HepG2 (cell line): Measurements from ENCODE around the gene SLC9B2. TPM values are rescaled to one million over a fixed set of nuclear protein-coding genes. Genes with fewer than 3 reads are reported as not detected.

ENCODE experiments used
- ATAC-seq: fragments of 200-7000 bp; cut with Tn5 transposase; 3 replicates; pipeline ENCODE4 v1.9.1; 2020; ENCODE audit warnings: mild to moderate bottlenecking, moderate library complexity
- BruUV-seq: library from RNA; stranded (reverse); fragments of 400-500 nt; replicated peaks from 2 replicates; lab custom pipeline; 2021; lab: Mats Ljungman, UMichigan
- CTCF ChIA-PET: fragments of 300-600 bp; formaldehyde crosslinking; extraction: SDS; loops from one replicate; lab custom pipeline; 2021; ENCODE audit warnings: low total read pairs, inconsistent platforms, low intra/inter-chr PET ratio; lab: Yijun Ruan, JAX
- POLR2A ChIA-PET: fragments of 350-600 bp; sonication (Branson Sonifier 250); formaldehyde crosslinking; loops from one replicate; lab custom pipeline; 2020; ENCODE audit warnings: antibody characterized with exemption, inconsistent platforms; lab: Yijun Ruan, JAX
- DNase-seq: peaks from one replicate; pipeline ENCODE4 v3.0.0-alpha.2; 2015; ENCODE audit warnings: low spot score
- FAIRE-seq: peaks from 3 replicates; lab custom pipeline; 2011; peaks lifted over from hg19 to GRCh38; lab: Jason Lieb, UNC
- H2AFZ ChIP-seq: one replicate; pipeline ENCODE4 v1.6.1; 2011; ENCODE audit warnings: low read length, inconsistent platforms
- H3K27ac ChIP-seq: fragments of 300-600 bp; 3 replicates; pipeline ENCODE4 v1.8.0; 2011; ENCODE audit warnings: mixed run types, mild to moderate bottlenecking, mixed read lengths, low read length, inconsistent platforms; ENCODE audit not compliant: insufficient read depth; ENCODE audit errors: extremely low read length
- H3K27me3 ChIP-seq, 2 experiments: fragments of 200-600 bp in 1 of 2; 2 replicates in 1 of 2; 3 replicates in 1 of 2; pipeline versions ENCODE4 v1.6.0 to v1.8.0; 2011; ENCODE audit warnings: low read length in 2 of 2, mild to moderate bottlenecking in 2 of 2, moderate library complexity in 2 of 2, inconsistent platforms in 1 of 2; ENCODE audit not compliant: insufficient read depth in 2 of 2, control insufficient read depth in 1 of 2
- H3K36me3 ChIP-seq, 2 experiments: fragments of 200-600 bp in 1 of 2; replicated peaks in 1 of 2; 2 replicates in 1 of 2; 3 replicates in 1 of 2; pipeline versions ENCODE4 v1.5.1 to v1.8.0; 2011; ENCODE audit warnings: low read length in 2 of 2, inconsistent platforms in 1 of 2; ENCODE audit not compliant: insufficient read depth in 2 of 2, control insufficient read depth in 1 of 2
- H3K4me1 ChIP-seq: 2 replicates; pipeline ENCODE4 v1.5.1; 2012; ENCODE audit warnings: low read length, inconsistent platforms; ENCODE audit not compliant: insufficient read depth
- H3K4me2 ChIP-seq: 2 replicates; pipeline ENCODE4 v1.6.0; 2011; ENCODE audit warnings: low read depth, low read length, inconsistent platforms
- H3K4me3 ChIP-seq, 3 experiments: fragments of 200-600 bp in 1 of 3; sonication (generic), shearing (Covaris generic) in 1 of 3; replicated peaks in 1 of 3; 2 replicates each; pipeline ENCODE4 v1.5.1; 2011 to 2016; ENCODE audit warnings: low read length in 3 of 3, inconsistent platforms in 2 of 3, low read depth in 2 of 3, mild to moderate bottlenecking in 2 of 3, control low read depth in 1 of 3, mixed read lengths in 1 of 3; ENCODE audit not compliant: insufficient read depth in 1 of 3
- H3K79me2 ChIP-seq: one replicate; pipeline ENCODE4 v1.6.1; 2011; ENCODE audit warnings: low read length, inconsistent platforms; ENCODE audit not compliant: insufficient read depth
- H3K9ac ChIP-seq: 2 replicates; pipeline ENCODE4 v1.6.0; 2011; ENCODE audit warnings: mild to moderate bottlenecking, low read depth, low read length, inconsistent platforms; ENCODE audit not compliant: insufficient read depth
- H3K9me3 ChIP-seq: 2 replicates; pipeline ENCODE4 v1.5.1; 2012; ENCODE audit warnings: mild to moderate bottlenecking, low read length
- H4K20me1 ChIP-seq: 2 replicates; pipeline ENCODE4 v1.6.0; 2011; ENCODE audit warnings: inconsistent platforms, mild to moderate bottlenecking, low read length, moderate library complexity; ENCODE audit not compliant: insufficient read depth
- BORCS8-MEF2B ChIP-seq: sonication (generic); formaldehyde crosslinking; IDR thresholded peaks from 2 replicates; pipeline ENCODE4 v1.8.0; 2022; ENCODE audit warnings: mild to moderate bottlenecking, missing genetic modification reagents
- BRD4 ChIP-seq: sonication (generic); formaldehyde crosslinking; IDR thresholded peaks from 2 replicates; pipeline ENCODE4 v1.4.0; 2020; ENCODE audit warnings: missing genetic modification reagents
- FLYWCH1 ChIP-seq: sonication (generic); formaldehyde crosslinking; IDR thresholded peaks from 2 replicates; pipeline ENCODE4 v1.8.1; 2023; ENCODE audit warnings: mild to moderate bottlenecking, missing genetic modification reagents
- MTA1 ChIP-seq: sonication (generic); formaldehyde crosslinking; IDR thresholded peaks from 2 replicates; pipeline ENCODE4 v1.4.0; 2020; ENCODE audit warnings: missing genetic modification reagents, mild to moderate bottlenecking, borderline replicate concordance
- NCOR1 ChIP-seq: fragments of 200-600 bp; sonication (generic); IDR thresholded peaks from 2 replicates; pipeline ENCODE4 v1.7.0; 2017; ENCODE audit warnings: antibody characterized with exemption, low read length, borderline replicate concordance
- PCBP1 ChIP-seq: fragments of 200-400 bp; formaldehyde crosslinking; IDR thresholded peaks from 2 replicates; pipeline ENCODE4 v1.6.1; 2017; ENCODE audit warnings: mild to moderate bottlenecking, low read depth, low read length, borderline replicate concordance
- PHF8 ChIP-seq: sonication (generic); formaldehyde crosslinking; IDR thresholded peaks from 2 replicates; pipeline ENCODE4 v1.5.0; 2020; ENCODE audit warnings: missing genetic modification reagents
- ZFP1 ChIP-seq: IDR thresholded peaks from 2 replicates; pipeline ENCODE4 v1.6.1; 2016
- ZNF782 ChIP-seq: sonication (generic); formaldehyde crosslinking; IDR thresholded peaks from 2 replicates; pipeline ENCODE4 v1.4.0; 2020; ENCODE audit warnings: missing genetic modification reagents, mild to moderate bottlenecking, borderline replicate concordance
- WGBS: methylation state at CpG from one replicate; pipeline ENCODE4 v1.1.6; 2017; ENCODE audit warnings: low lambda C conversion rate; 5-methylcytosine and 5-hydroxymethylcytosine counted together
- in situ Hi-C: cut with HindIII; loops from 2 replicates; pipeline ENCODE4 v1.10.0; 2017; ENCODE audit warnings: low pct_unique_long_range_greater_than_20kb; ENCODE audit not compliant: extremely low pct_ligation_motif_present
- intact Hi-C: fragments of 100-400 bp; cut with micrococcal nuclease; formaldehyde crosslinking; loops from one replicate; pipeline ENCODE4 v1.10.0; 2022; ENCODE audit not compliant: unreplicated experiment
- polyA plus RNA-seq, 8 experiments: library from polyadenylated mRNA; depleted of rRNA in 3 of 8; stranded (reverse) in 7 of 8; unstranded in 1 of 8; fragments of >200 nt; fragmentation: Illumina TruSeq in 4 of 8; extraction: Trizol in 4 of 8; gene quantifications; 2 replicates each; pipeline versions ENCODE4 v1.2.1 to v1.2.3, GENCODE V29; 2011 to 2016; ENCODE audit warnings: low read depth in 4 of 8, missing spikeins in 1 of 8, mixed read lengths in 1 of 8; ENCODE audit not compliant: insufficient read depth in 1 of 8
- total RNA-seq, 5 experiments: library from RNA; depleted of rRNA; stranded (reverse); fragments of >200 nt; fragmentation: Illumina TruSeq; extraction: Trizol; gene quantifications; 2 replicates each; pipeline ENCODE4 v1.2.3, GENCODE V29; 2016; ENCODE audit warnings: low read depth in 1 of 5
- TF ChIP-seq, protein P1 (sequence below): sonication (generic); formaldehyde crosslinking; IDR thresholded peaks from 2 replicates; pipeline ENCODE4 v1.8.1; 2023; ENCODE audit warnings: mild to moderate bottlenecking, missing genetic modification reagents, borderline replicate concordance
- TF ChIP-seq, protein P2 (sequence below): sonication (generic); formaldehyde crosslinking; IDR thresholded peaks from 2 replicates; pipeline ENCODE4 v1.9.0; 2021; ENCODE audit warnings: missing genetic modification reagents, mild to moderate bottlenecking, borderline replicate concordance
- TF ChIP-seq, protein P3 (sequence below), 2 experiments: sonication (generic) in 1 of 2; formaldehyde crosslinking in 1 of 2; IDR thresholded peaks; 2 replicates each; pipeline versions ENCODE4 v1.4.0 to v1.6.1; 2018 to 2020; ENCODE audit warnings: missing genetic modification reagents in 2 of 2, borderline replicate concordance in 1 of 2, low read depth in 1 of 2, mild to moderate bottlenecking in 1 of 2, missing biosample characterization in 1 of 2

Gene SLC9B2
- total and polyA plus RNA-seq, 2 of the 13 experiments (the other 11 are each of a cell fraction or from before 2014, with no cell fraction given): 23.5 to 38.5 TPM

DNA sequence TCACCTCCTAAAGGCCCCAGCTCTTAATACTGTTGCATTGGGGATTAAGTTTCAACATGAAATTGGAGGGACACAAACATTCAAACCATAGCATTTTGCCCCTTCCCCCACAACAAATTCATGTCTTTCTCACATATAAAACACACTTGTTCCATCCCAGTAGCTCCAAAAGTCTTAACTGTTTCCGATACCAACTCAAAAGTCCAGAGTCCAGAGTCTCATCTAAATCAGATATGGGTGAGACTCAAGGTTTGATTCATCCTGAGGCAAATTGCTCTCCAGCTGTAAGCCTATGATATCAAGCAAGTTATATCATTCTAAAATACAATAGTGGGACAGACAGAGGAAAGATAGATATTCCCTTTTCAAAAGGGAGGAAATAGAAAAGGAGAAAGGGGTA, 65.8 kb downstream of the SLC9B2 start:
- peaks cover 13% of the 10 kb centered on the region; the same call in 1 of the 2 replicates for H3K4me1 ChIP-seq
- no peaks in the 10 kb centered on the region for H3K79me2 ChIP-seq
- H3K4me3 ChIP-seq: no peak overlapping the region
- no peak for FAIRE-seq
- WGBS: 25% methylated on average over 1 of the region's 1 CpG
- no peaks in the 10 kb centered on the region for H3K27me3 ChIP-seq
- H3K27ac ChIP-seq: no peak overlapping the region
- no TSS peak for BruUV-seq
- intact Hi-C loops (no loop called here), in situ Hi-C loops (loop anchor here (10.0 kb wide), 1 partner anchor 576 kb away; no protein-coding TSS in a partner anchor)
- H3K9ac ChIP-seq: no peak overlapping the region
- ChIA-PET CTCF (interaction anchor here (3.2 kb wide), 1 partner anchor 390 kb away, joined by 16 read pairs; no protein-coding TSS in a partner anchor), POLR2A (no interaction called here)
- no peak overlapping the region for H3K4me2 ChIP-seq
- H3K9me3 ChIP-seq: no peaks in the 10 kb centered on the region
- H4K20me1 ChIP-seq: no peaks in the 10 kb centered on the region
- no peak overlapping the region for H2AFZ ChIP-seq
- no peak for DNase-seq
- no peak for TF ChIP-seq BORCS8-MEF2B (CRISPR knock-in tag)
- TF ChIP-seq PHF8 (CRISPR knock-in tag): no peak
- TF ChIP-seq ZFP1 (CRISPR knock-in tag): no peak
- TF ChIP-seq, protein P1, sequence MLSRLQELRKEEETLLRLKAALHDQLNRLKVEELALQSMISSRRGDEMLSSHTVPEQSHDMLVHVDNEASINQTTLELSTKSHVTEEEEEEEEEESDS (CRISPR knock-in tag): no peak
- no peak for TF ChIP-seq MTA1 (CRISPR knock-in tag)
- no peak for TF ChIP-seq BRD4 (CRISPR knock-in tag)
- TF ChIP-seq, protein P2, sequence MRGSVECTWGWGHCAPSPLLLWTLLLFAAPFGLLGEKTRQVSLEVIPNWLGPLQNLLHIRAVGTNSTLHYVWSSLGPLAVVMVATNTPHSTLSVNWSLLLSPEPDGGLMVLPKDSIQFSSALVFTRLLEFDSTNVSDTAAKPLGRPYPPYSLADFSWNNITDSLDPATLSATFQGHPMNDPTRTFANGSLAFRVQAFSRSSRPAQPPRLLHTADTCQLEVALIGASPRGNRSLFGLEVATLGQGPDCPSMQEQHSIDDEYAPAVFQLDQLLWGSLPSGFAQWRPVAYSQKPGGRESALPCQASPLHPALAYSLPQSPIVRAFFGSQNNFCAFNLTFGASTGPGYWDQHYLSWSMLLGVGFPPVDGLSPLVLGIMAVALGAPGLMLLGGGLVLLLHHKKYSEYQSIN: no peak
- no peak for TF ChIP-seq PCBP1
- TF ChIP-seq, protein P3, sequence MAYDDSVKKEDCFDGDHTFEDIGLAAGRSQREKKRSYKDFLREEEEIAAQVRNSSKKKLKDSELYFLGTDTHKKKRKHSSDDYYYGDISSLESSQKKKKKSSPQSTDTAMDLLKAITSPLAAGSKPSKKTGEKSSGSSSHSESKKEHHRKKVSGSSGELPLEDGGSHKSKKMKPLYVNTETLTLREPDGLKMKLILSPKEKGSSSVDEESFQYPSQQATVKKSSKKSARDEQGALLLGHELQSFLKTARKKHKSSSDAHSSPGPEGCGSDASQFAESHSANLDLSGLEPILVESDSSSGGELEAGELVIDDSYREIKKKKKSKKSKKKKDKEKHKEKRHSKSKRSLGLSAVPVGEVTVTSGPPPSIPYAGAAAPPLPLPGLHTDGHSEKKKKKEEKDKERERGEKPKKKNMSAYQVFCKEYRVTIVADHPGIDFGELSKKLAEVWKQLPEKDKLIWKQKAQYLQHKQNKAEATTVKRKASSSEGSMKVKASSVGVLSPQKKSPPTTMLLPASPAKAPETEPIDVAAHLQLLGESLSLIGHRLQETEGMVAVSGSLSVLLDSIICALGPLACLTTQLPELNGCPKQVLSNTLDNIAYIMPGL (CRISPR knock-in tag; IDR thresholded peaks at IDR 0.05; ENCODE audit: borderline replicate concordance in 1 of 2, low read depth in 1 of 2): no peak
- TF ChIP-seq ZNF782 (CRISPR knock-in tag): no peak
- no peak for TF ChIP-seq NCOR1
- no peak for TF ChIP-seq FLYWCH1
- no peak for ATAC-seq
- H3K36me3 ChIP-seq: no peaks in the 10 kb centered on the region
